ENCODE data around the gene SPON1.

The SPON1 gene

DNA sequence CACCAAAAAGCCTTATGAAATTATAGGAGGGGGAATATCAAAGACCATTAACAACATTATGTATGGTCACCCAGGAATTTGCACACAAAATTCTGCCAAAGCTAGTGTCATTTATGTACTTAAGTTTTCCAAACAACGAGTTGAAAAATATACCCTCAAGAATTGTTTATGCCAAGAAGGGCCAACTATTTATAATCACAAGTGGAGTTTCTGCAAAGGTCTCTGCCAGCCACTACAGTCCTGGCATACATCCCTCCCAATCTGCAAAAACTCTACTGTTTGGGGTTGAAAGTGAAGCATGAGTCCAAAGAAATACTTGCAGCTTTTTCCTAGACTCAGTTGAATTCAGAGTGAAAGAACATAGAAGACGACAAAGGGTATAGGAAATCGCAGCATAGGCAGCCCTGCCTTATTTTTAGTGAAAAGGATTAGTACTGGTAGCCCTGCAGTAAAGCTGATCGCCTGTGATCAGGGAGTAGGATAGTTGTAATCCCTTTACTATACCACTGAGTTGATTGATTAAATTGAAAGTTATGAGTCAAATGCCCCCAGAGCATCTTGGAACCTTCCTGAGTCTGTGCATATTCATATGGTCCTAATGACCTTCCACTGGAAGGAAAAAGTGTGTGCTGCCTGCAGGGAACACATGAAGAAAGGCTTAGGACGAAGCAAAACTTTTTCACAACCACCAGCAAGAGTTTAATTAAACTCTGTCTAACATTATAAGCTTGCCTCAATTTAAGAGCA, 144.0 kb downstream of the SPON1 start:
- in situ Hi-C loops (cut with MboI; ENCODE audit: low sequenced_read_pairs, unreplicated experiment), result no loop called here
- DNase-seq (ENCODE audit: low spot score), result no peak
- TF ChIP-seq, protein P1, sequence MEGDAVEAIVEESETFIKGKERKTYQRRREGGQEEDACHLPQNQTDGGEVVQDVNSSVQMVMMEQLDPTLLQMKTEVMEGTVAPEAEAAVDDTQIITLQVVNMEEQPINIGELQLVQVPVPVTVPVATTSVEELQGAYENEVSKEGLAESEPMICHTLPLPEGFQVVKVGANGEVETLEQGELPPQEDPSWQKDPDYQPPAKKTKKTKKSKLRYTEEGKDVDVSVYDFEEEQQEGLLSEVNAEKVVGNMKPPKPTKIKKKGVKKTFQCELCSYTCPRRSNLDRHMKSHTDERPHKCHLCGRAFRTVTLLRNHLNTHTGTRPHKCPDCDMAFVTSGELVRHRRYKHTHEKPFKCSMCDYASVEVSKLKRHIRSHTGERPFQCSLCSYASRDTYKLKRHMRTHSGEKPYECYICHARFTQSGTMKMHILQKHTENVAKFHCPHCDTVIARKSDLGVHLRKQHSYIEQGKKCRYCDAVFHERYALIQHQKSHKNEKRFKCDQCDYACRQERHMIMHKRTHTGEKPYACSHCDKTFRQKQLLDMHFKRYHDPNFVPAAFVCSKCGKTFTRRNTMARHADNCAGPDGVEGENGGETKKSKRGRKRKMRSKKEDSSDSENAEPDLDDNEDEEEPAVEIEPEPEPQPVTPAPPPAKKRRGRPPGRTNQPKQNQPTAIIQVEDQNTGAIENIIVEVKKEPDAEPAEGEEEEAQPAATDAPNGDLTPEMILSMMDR (IDR thresholded peaks at IDR 0.05; ENCODE audit: borderline replicate concordance, control extremely low read depth, extremely low read depth, insufficient read depth, missing control alignments), result no peak

DNA sequence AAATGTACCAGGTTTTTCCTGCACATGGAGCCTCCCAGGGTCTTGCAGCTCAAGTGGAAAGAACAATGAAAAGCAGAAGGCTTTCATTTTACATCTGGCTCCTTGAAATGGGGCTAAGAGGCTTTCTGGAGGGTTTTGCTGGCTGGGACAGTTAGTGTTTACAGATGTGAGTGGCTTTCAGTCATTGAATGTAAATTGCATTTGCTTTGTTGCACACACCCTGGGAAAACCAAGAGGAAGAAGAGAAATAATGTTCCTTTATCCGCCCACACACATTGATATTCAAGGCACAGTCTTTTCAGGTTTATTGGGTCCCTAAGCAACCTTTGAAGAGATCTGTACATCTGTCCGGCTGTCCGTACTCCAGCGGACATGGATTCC, 144.5 kb downstream of the SPON1 start:
- TF ChIP-seq, protein P1 (IDR thresholded peaks at IDR 0.05; ENCODE audit: borderline replicate concordance, control extremely low read depth, extremely low read depth, insufficient read depth, missing control alignments), result no peak
- DNase-seq (ENCODE audit: low spot score), result no peak
- in situ Hi-C loops (cut with MboI; ENCODE audit: low sequenced_read_pairs, unreplicated experiment), result no loop called here

DNA sequence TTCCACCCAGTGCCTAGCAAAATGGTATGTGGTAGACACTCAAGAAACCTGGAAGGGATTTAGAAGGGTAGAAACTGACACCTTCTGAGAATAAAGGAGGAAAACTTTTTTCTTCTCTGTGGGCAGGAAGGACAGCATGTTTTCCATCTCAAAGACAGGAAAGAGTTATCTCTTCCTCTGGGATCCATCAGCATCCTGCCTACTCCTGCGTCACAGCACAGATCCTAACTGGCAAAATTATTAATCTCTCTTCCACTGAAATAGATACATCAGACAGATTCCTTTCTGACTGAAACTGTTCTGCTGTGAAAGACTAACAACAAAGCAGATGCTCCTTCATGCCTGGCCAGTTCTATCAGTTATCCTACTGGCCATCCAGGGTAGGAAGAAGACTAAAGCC, 147.2 kb downstream of the SPON1 start:
- TF ChIP-seq, protein P1 (IDR thresholded peaks at IDR 0.05; ENCODE audit: borderline replicate concordance, control extremely low read depth, extremely low read depth, insufficient read depth, missing control alignments), result no peak
- no peak for DNase-seq (ENCODE audit: low spot score)
- in situ Hi-C loops (cut with MboI; ENCODE audit: low sequenced_read_pairs, unreplicated experiment), result no loop called here

DNA sequence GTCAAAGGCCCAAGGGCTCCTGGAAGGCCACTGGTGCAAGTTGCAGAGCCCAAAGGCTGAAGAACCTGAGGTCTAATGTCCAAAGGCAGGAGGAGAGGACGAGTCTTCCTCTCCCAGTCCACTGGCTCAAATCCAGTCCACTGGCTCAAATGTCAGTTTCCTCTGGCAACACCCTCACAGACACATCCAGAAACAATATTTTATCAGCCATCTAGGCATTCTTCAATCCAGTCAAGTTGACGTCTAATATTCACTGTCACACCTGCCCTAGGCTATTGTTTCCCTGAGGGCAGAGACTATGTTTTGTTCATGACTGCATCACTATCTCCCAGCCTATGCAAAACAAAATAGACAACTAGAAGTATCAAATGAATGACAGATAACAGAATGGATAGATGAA, 148.1 kb downstream of the SPON1 start:
- DNase-seq (ENCODE audit: low spot score), result no peak
- TF ChIP-seq, protein P1 (IDR thresholded peaks at IDR 0.05; ENCODE audit: borderline replicate concordance, control extremely low read depth, extremely low read depth, insufficient read depth, missing control alignments), result no peak
- in situ Hi-C loops (cut with MboI; ENCODE audit: low sequenced_read_pairs, unreplicated experiment), result no loop called here

DNA sequence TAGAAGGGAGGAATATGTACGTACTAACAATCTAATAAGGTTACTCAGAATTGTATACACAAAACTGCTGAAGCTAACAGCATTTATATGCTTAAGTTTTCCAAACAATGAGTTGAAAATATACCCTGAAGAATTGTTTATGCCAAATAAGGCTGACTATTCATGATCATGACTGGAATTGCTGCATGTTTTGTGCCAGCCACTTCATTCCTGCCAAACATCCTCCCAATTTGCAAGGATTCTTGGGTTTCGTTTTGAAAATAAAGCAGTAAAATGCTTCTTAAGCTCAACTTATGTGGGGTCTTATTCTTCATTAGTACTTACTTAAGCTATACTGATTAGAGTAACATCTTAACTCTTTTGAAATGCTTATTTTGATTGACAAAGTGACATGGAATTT, 149.0 kb downstream of the SPON1 start:
- in situ Hi-C loops (cut with MboI; ENCODE audit: low sequenced_read_pairs, unreplicated experiment), result no loop called here
- TF ChIP-seq, protein P1 (IDR thresholded peaks at IDR 0.05; ENCODE audit: borderline replicate concordance, control extremely low read depth, extremely low read depth, insufficient read depth, missing control alignments), result no peak
- DNase-seq (ENCODE audit: low spot score), result no peak

DNA sequence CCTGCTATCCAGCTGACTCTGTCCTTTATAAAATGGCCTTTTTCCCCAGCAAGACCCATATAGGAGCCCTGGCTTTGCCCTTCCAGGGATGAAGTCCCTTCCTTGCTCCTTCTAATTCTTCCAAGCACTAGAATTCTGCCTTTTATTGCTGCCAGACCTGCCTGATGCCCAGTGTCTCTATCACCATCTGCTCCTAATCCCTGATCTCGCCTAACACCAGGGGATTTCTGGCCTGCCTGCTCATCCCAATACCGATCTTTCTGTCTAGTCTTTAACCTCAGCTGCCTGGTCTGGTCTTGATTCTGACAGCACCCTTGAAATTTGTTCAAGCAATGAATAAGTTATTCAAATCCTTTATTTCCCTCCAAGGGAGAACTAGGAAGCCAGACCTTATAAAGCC, 150.2 kb downstream of the SPON1 start:
- TF ChIP-seq, protein P1 (IDR thresholded peaks at IDR 0.05; ENCODE audit: borderline replicate concordance, control extremely low read depth, extremely low read depth, insufficient read depth, missing control alignments), result no peak
- in situ Hi-C loops (cut with MboI; ENCODE audit: low sequenced_read_pairs, unreplicated experiment), result no loop called here
- no peak for DNase-seq (ENCODE audit: low spot score)

Data from GM13976 (cell line).